Loucy (cell line): ENCODE results near the gene TMEM271.

Experiments
- H2AFZ ChIP-seq: fragments of 200-600 bp; sonication (generic); 2 replicates; pipeline ENCODE4 v1.6.0; 2016; ENCODE audit warnings: antibody characterized with exemption, mild to moderate bottlenecking, low read length, moderate library complexity
- H3F3A ChIP-seq: fragments of 200-600 bp; 2 replicates; pipeline ENCODE4 v1.6.0; 2016; ENCODE audit warnings: antibody characterized with exemption, low read depth, mild to moderate bottlenecking
- H3K27me3 ChIP-seq: fragments of 200-600 bp; sonication (generic); 2 replicates; pipeline ENCODE4 v1.6.1; 2014; ENCODE audit warnings: low read length, mild to moderate bottlenecking; ENCODE audit not compliant: insufficient read depth, poor library complexity, severe bottlenecking
- H3K36me3 ChIP-seq: fragments of 200-600 bp; sonication (generic); 2 replicates; pipeline ENCODE4 v1.6.1; 2016; ENCODE audit warnings: low read length; ENCODE audit not compliant: insufficient read depth
- H3K4me1 ChIP-seq: fragments of 200-600 bp; sonication (generic); 2 replicates; pipeline ENCODE4 v1.5.1; 2014; ENCODE audit warnings: low read length, mild to moderate bottlenecking; ENCODE audit not compliant: insufficient read depth, poor library complexity, severe bottlenecking
- H3K4me2 ChIP-seq: fragments of 200-600 bp; sonication (generic); 2 replicates; pipeline ENCODE4 v1.6.0; 2014; ENCODE audit warnings: antibody characterized with exemption, low read length, low read depth, mild to moderate bottlenecking; ENCODE audit not compliant: poor library complexity, severe bottlenecking
- H3K4me3 ChIP-seq: fragments of 200-600 bp; sonication (generic); 2 replicates; pipeline ENCODE4 v1.5.1; 2014; ENCODE audit warnings: low read length, mild to moderate bottlenecking, mixed read lengths; ENCODE audit not compliant: poor library complexity, severe bottlenecking
- H3K79me2 ChIP-seq: fragments of 200-600 bp; sonication (generic); 2 replicates; pipeline ENCODE4 v1.6.1; 2014; ENCODE audit warnings: low read length; ENCODE audit not compliant: insufficient read depth
- H3K9ac ChIP-seq: fragments of 200-600 bp; sonication (generic); 2 replicates; pipeline ENCODE4 v1.6.0; 2014; ENCODE audit warnings: mild to moderate bottlenecking, low read depth, low read length, moderate library complexity; ENCODE audit not compliant: poor library complexity, severe bottlenecking
- H3K9me2 ChIP-seq: fragments of 200-600 bp; sonication (generic); replicated peaks from 2 replicates; pipeline ENCODE4 v1.6.1; 2016; ENCODE audit warnings: low read depth, low read length, mixed read lengths
- H3K9me3 ChIP-seq: fragments of 200-600 bp; sonication (generic); 2 replicates; pipeline ENCODE4 v1.6.1; 2014; ENCODE audit warnings: mild to moderate bottlenecking, antibody characterized with exemption, low read length, low read depth; ENCODE audit not compliant: insufficient read depth
- H4K20me1 ChIP-seq: fragments of 200-600 bp; sonication (generic); 2 replicates; pipeline ENCODE4 v1.6.0; 2014; ENCODE audit warnings: antibody characterized with exemption, low read length, mild to moderate bottlenecking; ENCODE audit not compliant: insufficient read depth, poor library complexity, severe bottlenecking
- CTCF ChIP-seq: fragments of 200-600 bp; sonication (generic); conservative IDR thresholded peaks from 2 replicates; pipeline ENCODE4 v1.5.1; 2014; ENCODE audit warnings: mild to moderate bottlenecking, antibody characterized with exemption, low read length
- EZH2phosphoT487 ChIP-seq: fragments of 200-600 bp; IDR thresholded peaks from 2 replicates; pipeline ENCODE4 v1.6.1; 2018; ENCODE audit warnings: antibody characterized with exemption, mild to moderate bottlenecking, moderate library complexity, borderline replicate concordance

The TMEM271 gene

GRCh38 chr4:623914-624566 is 47.9 kb upstream of the TMEM271 start:
- H3K9me3 ChIP-seq = peaks cover 27% of the 10 kb centered on the region; the same call in 1 of the 2 replicates
- H3K4me2 ChIP-seq = no peak overlapping the region
- no peak overlapping the region for H3K4me3 ChIP-seq
- H3F3A ChIP-seq = no peaks in the 10 kb centered on the region
- no peak overlapping the region for H2AFZ ChIP-seq
- no peaks in the 10 kb centered on the region for H4K20me1 ChIP-seq
- H3K4me1 ChIP-seq = no peaks in the 10 kb centered on the region
- no peak for TF ChIP-seq CTCF
- TF ChIP-seq EZH2phosphoT487 = no peak
- H3K9ac ChIP-seq = no peak overlapping the region
- H3K9me2 ChIP-seq = no peaks in the 10 kb centered on the region
- no peaks in the 10 kb centered on the region for H3K36me3 ChIP-seq
- H3K79me2 ChIP-seq = no peaks in the 10 kb centered on the region
- no peaks in the 10 kb centered on the region for H3K27me3 ChIP-seq

- H3K27me3 ChIP-seq = no peaks in the 10 kb centered on the region
- H3K36me3 ChIP-seq = no peaks in the 10 kb centered on the region
These were observed 47.2 kb upstream of the TMEM271 start for GRCh38 chr4:622996-623913.

More at GRCh38 chr4:622996-623913, 47.2 kb upstream of the TMEM271 start:
- no peak overlapping the region for H2AFZ ChIP-seq
- H3K4me2 ChIP-seq = no peak overlapping the region
- no peaks in the 10 kb centered on the region for H4K20me1 ChIP-seq
- H3K9me2 ChIP-seq = no peaks in the 10 kb centered on the region
- no peak overlapping the region for H3K4me3 ChIP-seq
- TF ChIP-seq EZH2phosphoT487 = no peak
- TF ChIP-seq CTCF = no peak
- H3K9me3 ChIP-seq = peaks cover 28% of the 10 kb centered on the region; the same call in 1 of the 2 replicates
- no peaks in the 10 kb centered on the region for H3F3A ChIP-seq
- no peaks in the 10 kb centered on the region for H3K79me2 ChIP-seq
- no peaks in the 10 kb centered on the region for H3K4me1 ChIP-seq
- H3K9ac ChIP-seq = no peak overlapping the region
